CD4-positive, alpha-beta T cell treated with Interleukin-12 subunit alpha and Interleukin-12 subunit beta, for 1 hour (primary cell): ENCODE measurements around the gene SH3BP2.

ENCODE experiments used
- DNase-seq: peaks from one replicate; pipeline ENCODE4 v3.0.0-alpha.2; 2020

The SH3BP2 gene

GRCh38 chr4:2792396-2792710 lies 532 bp upstream of the SH3BP2 start:
- no peak for DNase-seq

- no peak for DNase-seq
These were observed 951 bp downstream of the SH3BP2 start for GRCh38 chr4:2793586-2794485.

- no peak for DNase-seq
These were observed 1.8 kb downstream of the SH3BP2 start for GRCh38 chr4:2794486-2795299.

- no peak for DNase-seq
These were observed 2.5 kb downstream of the SH3BP2 start for GRCh38 chr4:2795300-2795892.

GRCh38 chr4:2795893-2796848 lies 3.3 kb downstream of the SH3BP2 start:
- DNase-seq = no peak

GRCh38 chr4:2796849-2797544 lies 4.1 kb downstream of the SH3BP2 start:
- no peak for DNase-seq

- peak; percentile 71 for DNase-seq
These were observed 4.8 kb downstream of the SH3BP2 start for GRCh38 chr4:2797545-2798305.

GRCh38 chr4:2798399-2799223 lies 5.7 kb downstream of the SH3BP2 start:
- peak; percentile 62 for DNase-seq

- DNase-seq = no peak
These were observed 6.5 kb downstream of the SH3BP2 start for GRCh38 chr4:2799224-2799911.

GRCh38 chr4:2799971-2800690 lies 7.2 kb downstream of the SH3BP2 start:
- DNase-seq = no peak

- DNase-seq = no peak
These were observed 8.1 kb downstream of the SH3BP2 start for GRCh38 chr4:2800691-2801596.

GRCh38 chr4:2802618-2803531 lies 10.0 kb downstream of the SH3BP2 start:
- no peak for DNase-seq

GRCh38 chr4:2803624-2804448 lies 11.0 kb downstream of the SH3BP2 start:
- no peak for DNase-seq

- DNase-seq = no peak
These were observed 11.6 kb downstream of the SH3BP2 start for GRCh38 chr4:2804449-2804972.

GRCh38 chr4:2804973-2805501 lies 12.2 kb downstream of the SH3BP2 start:
- DNase-seq = no peak
